HG03521 (cell line): Measurements from ENCODE around the gene SERP2.

Source experiments
- ATAC-seq: cut with Tn5 transposase; IDR thresholded peaks from one replicate; pipeline ENCODE4 v1.9.1; 2021; ENCODE audit warnings: mild to moderate bottlenecking, moderate library complexity; ENCODE audit not compliant: unreplicated experiment

SERP2 gene

DNA sequence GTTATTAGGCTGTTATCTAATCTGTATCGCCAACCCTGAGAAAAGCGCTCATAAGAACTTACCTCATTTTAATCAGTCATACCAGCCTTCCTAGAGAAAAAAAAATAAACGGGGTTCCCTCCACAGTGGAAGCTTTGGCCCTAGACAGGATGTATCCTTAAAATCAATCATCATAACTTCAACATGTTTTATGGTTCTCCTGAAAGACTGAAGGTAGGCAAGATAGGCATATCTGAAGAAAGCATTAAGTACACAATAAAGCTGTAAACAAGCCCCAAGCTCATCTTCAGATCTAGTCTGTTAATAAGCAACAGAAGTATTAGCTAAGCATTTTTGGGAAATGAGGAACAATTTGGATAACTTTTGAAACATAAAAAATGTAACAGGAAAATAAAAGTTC, 18.7 kb upstream of the SERP2 start:
- ATAC-seq, result no peak

DNA sequence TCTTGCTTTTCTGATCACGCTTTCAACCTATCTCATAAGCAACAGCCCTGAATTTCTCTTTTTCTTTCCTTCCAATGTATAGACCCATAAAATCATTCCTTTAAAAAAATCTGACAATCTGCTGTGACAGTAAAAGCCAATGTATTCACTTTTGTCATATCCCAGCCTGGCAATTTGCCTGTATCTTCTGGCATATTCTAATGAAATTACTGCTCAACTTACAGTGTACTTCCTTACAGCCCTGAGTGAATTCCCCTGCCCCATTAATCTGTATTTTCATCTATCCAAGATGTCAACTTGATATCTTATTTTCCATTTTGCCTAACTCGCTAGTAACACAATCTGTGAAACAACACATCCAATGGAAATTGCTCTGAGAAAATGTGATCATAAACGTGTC, 18.0 kb upstream of the SERP2 start:
- ATAC-seq, result no peak

DNA sequence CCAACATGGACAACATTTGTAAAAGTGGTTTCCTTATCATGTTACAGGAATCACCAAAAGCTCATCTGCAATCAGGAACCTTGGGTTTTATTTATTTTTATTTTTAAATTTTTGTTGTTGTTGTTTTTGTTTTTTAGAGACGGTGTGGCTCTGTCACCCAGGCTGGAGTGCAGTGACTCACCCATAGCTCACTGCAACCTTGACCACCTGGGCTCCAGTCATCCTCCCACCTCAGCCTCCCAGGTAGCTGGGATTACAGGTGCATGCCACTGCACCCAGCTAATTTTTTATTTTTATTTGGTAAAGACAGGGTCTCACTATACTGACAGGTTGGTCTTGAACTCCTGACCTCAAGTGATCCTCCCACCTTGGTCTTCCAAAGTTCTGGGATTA, 13.6 kb upstream of the SERP2 start:
- ATAC-seq, result no peak

DNA sequence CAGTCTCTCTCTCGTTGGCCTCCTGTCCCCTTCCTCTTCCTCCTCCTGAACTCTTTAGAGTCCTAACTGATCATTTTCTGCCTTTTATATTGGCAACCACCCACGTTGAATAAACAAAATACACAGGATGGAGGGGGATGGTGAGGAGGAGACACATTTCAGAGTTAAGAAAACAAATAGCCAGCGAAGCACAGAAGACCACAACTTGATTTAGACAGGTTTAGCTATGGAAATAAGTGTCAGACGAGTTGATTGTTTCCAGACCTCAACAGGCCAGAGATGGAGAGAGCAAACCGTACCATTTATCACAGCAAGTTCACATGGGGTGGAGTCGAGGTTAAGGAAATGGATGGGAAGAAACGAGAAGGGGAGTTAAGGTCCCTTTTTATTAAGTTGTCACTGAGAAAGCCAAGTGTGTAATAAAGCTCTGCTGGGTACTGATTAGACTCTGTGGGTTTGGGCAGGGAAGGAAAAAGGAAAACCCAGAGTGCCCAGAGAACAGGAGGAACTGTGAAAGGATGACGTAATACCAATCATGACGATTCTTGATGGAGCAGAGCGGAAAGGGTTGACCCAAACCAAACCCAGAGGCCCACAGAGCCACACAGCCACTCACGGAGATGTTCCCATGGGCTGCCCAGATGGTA, 11.1 kb upstream of the SERP2 start:
- no peak for ATAC-seq

DNA sequence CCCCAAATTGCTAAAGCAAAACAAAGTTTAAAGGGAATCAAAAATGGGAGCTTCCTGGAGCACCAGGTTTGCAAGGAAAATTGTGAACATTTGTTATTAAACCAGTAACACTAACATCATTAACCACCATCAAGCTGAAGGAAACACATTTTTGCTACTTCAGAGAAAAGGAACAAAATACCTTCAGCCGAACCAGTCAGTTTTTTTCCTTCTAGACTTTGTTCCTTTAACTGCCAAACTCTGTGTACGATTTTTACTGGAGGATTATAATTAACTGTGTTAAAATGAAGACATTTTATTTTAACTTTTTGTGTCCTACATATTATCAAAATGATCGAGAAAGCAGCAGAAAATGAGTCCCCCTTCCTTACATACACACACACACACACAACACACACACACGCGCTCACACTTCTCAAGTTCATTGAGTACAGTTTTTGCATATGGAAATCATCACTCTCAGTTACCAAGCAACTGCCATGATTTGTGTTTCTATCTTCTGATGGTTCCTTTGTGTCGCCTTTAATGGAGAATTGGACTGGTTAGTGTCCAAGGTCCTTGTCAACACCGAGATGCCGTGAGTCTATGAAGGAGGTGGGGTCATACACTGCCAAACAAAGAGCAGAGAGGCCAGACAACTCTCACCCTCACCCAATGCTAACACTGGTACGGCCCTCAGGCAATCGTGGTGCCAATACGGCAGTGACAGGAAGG, 9.8 kb upstream of the SERP2 start:
- no peak for ATAC-seq

DNA sequence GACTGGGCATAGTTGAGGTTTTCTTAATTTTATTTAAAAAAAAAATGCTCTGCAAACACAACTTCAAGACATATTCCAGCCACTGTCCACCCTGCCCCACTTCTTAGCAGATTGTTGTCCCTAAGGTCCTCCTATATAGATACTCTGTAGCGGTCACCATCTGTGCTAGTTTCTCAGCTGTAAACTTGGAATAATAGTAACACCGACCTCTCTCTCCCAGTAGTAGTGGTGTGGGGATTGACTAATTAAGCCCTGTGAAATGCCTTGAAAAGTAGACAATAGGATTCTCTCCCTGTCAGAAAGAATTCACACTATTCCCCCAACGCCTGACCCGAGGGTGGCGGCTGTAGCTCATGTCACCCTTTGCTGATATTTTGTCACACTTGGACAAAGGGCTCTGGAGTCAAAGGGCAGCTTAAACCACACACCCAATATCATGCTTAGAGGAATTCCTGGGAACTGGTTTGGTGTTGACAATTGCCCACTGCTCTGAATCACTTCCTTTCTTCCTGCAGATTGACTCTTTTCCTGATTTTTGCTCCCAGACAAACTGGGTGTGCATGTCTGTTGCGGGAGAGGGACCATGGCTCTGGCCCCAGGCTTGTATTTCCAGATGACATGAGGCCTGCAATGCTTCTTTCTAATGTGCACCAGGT, 9.2 kb upstream of the SERP2 start:
- ATAC-seq, result no peak

DNA sequence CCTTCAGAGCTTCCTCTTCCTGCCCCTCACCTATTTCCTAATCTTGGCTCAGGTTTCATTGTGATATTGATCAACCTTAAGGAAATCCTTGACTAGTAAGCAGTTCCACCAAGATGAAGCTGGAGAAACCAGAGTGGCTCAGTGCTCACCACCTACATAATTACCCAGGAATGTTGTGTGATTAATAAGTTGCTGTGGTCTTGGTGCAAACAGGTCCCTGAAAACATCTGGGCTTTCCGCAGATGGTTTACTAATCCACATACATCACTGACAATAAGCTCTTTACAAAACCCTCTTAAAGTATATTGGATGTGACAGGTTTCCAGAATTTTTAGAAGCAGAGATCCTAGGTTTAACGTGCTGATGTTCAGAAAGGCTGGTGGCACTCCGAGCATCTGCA, 8.6 kb upstream of the SERP2 start:
- ATAC-seq, result no peak

DNA sequence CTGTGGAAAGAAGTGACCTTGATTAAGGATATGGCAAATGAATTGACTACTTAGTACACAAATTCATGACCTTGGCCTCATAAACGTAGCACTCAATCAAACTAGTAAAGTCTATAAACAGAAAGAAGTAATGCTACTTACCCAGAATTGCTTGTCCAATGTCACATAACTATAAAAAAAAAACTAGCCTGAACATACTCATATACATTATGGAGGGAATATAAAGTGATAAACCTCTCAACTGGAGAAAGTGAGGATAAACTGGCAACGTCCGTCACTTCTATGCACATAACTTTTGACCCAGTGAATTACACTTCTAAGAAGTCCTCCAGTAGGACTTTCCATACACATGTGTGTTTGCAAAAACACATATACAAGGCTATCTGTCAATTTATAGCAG, 7.7 kb upstream of the SERP2 start:
- ATAC-seq, result no peak

DNA sequence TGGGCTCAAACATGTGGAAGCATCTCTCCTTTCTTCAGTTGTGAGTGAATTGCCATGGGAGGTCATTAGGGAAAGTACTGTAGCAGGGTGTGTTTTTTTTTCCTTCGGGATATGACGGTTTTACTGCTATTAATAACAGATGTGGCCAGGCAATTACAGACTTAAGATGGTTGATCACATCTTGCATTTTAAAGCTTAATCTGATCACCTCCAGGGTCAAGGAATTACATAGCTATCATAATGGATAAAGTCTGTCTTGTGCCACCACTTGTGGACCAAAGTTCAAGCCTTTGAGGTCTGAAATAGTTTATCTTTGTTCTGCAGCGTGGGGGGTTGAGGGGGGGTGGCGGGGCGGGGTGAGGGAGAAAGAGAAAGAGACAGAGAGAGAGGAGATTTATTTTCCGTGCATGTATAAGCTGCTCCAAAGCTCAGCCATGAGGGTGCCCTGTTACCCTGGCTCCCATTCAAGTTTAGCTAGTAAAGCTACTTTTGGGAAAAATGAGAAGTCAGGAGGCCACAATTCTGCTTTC, 5.5 kb upstream of the SERP2 start:
- ATAC-seq, result no peak

DNA sequence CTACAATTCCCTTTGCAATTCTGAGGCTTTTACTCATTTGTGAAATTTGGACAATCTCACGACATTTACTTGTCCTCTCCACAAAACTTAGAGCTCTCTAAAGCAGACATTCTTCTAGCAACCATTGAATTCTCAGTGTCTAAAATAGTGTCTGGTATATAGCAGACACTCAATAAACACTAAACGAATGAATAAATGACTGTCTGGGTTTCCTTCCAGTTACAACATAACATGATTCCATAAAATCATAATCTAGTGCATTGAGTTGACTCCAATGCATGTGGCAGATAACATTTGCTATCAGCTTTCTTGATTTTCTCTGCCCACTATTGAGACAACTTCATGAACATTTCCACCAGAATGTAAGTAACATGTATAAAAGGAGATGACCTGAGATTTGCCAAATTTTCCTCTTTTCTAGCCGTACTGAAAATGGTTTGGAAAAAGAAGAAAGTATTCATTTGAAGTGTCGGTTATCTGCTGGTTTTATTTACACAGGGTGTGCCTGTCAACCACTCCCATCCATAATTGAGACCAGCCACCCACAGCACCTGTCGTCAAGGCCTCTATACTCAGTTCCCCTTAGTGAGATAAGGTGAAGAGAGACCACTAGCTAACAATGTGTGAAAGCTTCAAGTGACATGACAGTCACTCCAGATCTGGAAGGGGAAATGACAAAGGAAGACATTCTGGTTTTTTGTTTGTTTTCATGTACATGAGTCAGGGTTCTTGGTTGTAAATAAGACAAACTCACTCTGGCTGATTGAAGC, 4.8 kb upstream of the SERP2 start:
- ATAC-seq, result no peak

DNA sequence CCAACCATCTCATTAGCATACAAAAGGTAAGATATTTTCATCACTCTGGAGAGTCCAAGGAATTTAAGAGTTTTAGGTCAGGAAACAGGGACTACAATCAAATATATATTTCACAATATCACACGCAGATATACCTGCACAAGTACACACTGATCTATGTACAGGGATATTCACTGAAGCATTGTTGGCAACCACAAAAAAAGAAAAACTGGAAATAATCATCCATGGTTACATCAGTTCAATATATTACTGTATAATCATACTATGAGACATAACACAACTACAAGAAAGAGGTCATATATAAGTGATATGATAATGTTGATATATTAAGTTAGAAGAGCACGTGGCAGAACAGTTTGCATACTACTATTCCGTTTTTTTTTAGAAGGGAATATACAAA, 2.2 kb upstream of the SERP2 start:
- no peak for ATAC-seq

DNA sequence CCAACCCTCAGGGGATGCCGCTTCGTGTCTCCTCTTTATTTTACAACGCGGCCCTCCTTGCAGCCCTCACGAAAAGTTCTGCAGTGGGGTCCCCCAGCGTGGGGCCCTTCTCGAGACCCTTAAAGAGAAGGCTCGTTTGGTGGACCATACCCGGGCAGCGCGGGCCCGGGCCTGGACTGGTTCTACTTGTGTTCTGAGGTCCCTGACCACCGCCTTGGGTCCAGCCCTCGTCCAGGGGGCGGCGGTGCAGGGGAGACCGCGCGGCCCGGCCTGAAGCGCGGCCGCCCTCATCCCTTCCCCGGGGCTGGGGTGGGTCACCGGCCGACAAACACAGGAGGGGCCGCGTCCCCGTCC, 400 bp upstream of the SERP2 start:
- ATAC-seq, result no peak

DNA sequence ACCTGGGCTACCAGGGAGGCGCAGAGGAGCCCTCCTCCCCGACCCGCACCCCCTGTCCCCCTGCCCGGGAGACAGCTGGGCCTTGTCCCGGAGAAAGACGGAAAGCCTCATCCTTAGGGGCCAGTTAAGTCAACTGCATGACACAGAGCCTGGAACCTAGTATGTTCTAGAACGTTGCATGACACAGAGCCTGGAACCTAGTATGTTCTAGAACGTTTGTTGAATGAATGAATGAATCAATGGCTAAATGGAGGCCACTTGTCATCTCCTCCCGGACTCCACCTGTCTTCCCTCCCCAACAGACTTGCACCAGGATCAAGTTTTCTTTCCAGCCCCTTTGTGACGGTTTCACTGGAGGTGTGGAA, 706 bp downstream of the SERP2 start:
- ATAC-seq, result no peak

DNA sequence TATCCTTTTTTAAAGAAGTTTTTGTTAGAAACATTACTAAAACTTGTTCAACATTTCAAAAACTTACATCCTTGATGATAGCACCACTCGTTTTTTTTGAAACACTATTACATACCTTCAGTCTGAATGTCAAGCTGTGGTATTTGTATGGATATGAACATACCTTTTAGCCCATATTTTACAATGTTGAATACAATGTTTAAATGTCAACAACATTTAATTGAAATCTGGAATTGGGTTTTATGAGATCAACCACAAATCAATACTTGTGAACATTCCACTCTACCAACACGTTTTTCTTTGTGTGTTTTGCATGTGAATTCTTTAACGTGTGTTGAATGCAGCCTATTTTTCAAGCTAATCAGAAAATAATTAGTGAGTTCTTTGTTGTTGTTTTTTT, 4.7 kb downstream of the SERP2 start:
- no peak for ATAC-seq

DNA sequence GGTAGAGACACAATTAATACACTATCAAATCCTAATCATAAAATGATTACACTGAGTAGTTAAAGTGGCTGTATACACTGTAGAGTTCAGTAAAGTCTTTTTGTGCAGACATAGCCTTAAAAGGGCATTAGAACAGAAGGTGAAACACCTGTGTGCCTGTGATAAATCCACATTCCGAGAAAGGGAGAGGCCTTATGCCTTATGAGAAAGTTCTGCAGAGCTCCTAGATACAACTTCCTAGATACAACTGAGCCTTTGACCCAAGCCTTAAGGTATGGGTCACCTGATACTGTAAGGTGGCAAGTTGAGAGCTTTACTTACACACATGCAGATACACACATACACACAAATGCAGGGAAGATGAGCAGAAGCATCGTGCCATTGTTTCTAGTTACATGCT, 6.3 kb downstream of the SERP2 start:
- no peak for ATAC-seq

DNA sequence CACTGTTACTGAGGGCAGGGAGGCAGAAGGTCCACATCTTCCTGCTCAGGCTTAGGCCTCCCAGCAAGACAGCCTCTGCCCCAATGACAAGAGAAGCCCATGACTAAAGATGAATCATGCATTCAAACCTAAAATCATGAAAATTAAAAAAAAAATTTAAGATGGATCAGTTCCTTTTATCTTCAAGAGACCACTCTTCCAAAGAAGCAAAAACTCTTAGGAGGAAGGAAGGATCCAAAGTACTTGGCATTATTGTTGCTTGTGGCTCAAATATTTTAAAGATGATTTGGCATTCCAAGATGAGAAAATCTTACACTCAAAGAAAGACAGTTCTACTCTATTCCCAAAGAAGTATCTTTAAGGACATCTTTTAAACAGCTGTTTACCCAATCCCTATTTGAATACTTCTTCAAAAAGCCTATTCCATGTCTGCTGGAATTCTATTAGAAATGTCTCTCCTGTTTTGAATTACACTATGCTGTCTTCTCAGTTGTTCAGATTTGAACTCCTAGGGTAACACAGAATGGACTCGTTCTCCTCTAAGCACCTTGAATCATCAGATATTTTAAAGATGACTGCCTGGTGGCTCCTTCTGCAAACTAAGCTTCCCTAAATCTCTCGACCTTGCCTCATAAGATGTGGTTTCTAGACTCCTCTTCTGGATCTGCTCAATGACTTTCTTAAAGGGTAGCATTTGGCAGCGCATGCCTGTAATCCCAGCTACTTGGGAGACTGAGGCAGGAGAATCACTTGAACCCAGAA, 7.0 kb downstream of the SERP2 start:
- no peak for ATAC-seq

DNA sequence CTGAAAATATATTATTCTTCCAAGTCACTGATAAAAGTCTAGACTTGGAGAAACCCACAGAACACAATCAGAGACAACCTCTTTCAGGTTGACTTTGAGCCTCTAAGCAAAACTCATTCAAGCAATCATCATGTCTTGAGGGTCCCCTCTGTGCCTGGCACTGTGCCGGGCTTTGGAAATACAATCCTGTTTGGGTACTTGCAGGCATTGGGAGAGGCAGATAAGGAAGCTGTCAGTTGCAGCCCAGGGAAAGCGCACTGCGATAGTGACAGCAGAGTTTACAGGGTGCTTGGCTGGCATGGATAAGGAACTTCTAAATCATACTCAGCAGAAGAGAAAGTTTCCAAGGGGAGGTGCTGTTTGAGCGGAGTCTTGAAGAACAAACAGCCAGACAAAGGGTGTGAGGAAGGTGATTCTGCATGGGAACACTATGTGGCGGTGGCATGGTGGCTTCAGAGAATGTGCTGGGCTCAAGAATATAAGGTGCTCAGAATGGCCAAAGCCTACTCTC, 9.1 kb downstream of the SERP2 start:
- no peak for ATAC-seq

DNA sequence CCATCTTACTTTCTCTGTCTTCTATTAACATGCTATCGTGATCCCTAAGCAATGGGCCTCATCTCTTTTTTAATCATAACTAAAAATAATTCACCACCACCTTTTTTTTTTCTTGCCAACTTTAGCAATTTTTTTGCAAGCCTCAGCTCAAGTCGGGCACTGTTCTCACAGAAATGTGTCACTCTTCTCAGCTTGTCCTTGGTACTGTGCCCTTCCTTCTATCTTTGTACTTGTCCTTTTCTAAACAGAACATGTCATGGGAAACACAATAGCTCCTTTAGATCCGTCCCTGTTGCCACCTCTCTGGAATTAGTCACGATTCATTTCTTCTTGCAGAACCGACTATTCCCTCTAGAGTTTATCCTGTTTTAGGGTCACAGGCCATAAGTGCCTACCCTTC, 10.3 kb downstream of the SERP2 start:
- no peak for ATAC-seq

DNA sequence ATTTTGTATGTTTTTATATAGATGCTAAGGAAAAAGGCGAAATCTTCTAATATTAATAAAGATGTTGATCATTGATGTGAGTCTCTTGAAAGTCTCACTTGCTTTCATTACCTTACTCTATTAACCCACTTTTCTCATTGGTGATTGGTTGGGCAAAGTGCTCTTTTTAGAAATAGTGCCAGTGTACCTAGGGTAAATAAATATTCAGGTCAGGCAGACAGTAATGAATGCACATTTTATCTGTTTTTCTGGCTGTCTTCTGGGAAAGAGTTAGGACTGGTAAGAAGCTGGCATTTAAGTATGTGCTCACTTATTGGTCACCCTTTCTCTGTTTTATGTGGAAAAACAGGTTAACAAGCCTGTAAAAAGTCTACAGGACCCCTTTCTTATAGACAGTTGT, 11.2 kb downstream of the SERP2 start:
- ATAC-seq, result no peak

DNA sequence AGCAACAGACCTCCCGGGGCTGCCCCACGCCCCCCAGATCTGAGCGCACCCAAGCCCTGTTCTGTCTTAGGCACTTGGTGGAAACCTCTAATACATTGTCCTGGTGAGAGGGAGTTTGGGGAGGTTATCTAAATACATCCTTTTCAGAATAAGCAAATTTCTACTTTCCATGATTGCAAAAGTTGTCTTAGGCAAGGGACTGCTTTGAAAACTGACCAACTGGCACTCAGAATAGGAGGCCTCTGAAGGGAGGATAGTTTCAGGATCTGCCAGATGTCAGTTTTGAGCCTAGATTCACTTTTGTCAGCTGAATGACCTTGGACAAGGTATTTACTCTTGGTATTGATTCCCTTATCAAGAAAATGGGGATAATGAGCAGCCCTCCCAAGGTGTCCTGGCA, 11.8 kb downstream of the SERP2 start:
- ATAC-seq, result no peak

DNA sequence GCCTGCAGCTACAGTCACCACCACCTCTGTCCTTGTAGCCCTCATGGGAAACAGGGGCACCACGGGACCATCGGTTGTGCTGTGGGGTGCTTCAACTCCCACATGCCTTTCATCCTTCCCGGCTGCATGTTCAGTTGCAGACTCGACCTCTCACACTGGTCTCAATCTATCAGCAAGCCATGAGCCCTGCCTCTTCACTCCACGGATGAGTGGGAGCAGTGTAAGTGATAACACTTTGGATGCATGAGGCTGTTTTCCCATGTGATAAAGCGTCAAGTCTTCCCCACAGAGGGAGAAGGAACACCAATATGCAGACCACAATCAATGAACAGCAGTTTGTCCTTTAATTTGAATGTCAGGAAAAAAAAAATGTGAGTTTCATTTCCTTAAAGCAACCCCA, 12.2 kb downstream of the SERP2 start:
- no peak for ATAC-seq
